GM21381 (cell line): ENCODE results near the gene DHFR.
"Not testable (repeated sequence)": the region's sequence is repeated elsewhere in the genome, so short reads cannot be mapped to it uniquely, and the experiment has no call there.

ENCODE experiments used
- ATAC-seq: cut with Tn5 transposase; IDR thresholded peaks from one replicate; pipeline ENCODE4 v1.9.1; 2021; ENCODE audit warnings: mild to moderate bottlenecking, moderate library complexity; ENCODE audit not compliant: unreplicated experiment

Gene DHFR

DNA sequence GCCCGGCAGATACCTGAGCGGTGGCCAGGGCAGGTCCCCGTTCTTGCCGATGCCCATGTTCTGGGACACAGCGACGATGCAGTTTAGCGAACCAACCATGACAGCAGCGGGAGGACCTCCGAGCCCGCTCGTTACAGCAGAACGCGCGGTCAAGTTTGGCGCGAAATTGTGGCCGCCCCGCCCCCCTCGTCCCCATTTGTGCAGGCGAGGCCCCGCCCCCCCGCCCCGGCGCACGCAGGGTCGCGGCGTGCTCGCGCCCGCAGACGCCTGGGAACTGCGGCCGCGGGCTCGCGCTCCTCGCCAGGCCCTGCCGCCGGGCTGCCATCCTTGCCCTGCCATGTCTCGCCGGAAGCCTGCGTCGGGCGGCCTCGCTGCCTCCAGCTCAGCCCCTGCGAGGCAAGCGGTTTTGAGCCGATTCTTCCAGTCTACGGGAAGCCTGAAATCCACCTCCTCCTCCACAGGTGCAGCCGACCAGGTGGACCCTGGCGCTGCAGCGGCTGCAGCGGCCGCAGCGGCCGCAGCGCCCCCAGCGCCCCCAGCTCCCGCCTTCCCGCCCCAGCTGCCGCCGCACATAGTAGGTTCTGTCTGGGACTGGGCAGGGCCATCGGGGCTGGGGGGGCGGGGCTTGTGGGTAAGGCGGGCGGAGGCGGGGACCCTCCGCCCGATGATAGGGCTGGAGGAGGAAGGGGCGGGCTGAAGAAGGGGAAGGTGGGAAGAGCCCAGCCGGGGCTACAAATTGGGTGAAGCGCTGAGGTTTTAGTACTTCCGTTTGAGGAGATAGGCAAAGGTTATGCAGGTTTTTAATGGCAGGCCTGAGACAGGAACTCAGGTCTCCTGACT is at the start of gene DHFR, which contains the start of gene MSH3:
Gene DHFR, minus strand, starts transcription at position 593 of the 840 bp plus-strand sequence. Its CDS starts 494 bp downstream, at position 99.
Gene MSH3, plus strand, starts transcription at position 262 of the 840 bp plus-strand sequence. Its CDS starts 76 bp downstream, at position 338.
- peak; percentile 38 for ATAC-seq

GRCh38 chr5:80704221-80704620 is 49.4 kb upstream of the DHFR start:
- no peak for ATAC-seq

GRCh38 chr5:80703747-80704146 is 49.0 kb upstream of the DHFR start:
- ATAC-seq: no peak

- no peak for ATAC-seq
Measured at GRCh38 chr5:80703291-80703690, 48.5 kb upstream of the DHFR start.

- no peak for ATAC-seq
Measured at GRCh38 chr5:80701597-80701996, 46.8 kb upstream of the DHFR start.

DNA sequence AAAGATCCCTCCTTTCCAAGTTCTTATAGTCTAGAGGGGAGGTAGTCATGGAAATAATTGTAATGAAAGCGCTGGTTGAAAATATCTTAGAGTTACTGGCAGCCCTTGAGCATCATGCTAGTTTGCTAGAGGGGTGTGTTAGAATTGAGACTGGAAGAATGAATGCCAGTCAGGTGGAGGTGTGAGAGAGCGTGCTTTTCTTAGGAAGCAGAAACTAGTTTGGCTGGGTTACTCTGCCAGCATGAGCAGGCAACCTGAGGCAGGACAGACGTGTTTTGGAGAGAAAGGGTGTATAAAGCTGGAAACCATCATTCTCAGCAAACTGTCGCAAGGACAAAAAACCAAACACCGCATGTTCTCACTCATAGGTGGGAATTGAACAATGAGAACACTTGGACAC is 43.6 kb upstream of the DHFR start:
- no peak for ATAC-seq

DNA sequence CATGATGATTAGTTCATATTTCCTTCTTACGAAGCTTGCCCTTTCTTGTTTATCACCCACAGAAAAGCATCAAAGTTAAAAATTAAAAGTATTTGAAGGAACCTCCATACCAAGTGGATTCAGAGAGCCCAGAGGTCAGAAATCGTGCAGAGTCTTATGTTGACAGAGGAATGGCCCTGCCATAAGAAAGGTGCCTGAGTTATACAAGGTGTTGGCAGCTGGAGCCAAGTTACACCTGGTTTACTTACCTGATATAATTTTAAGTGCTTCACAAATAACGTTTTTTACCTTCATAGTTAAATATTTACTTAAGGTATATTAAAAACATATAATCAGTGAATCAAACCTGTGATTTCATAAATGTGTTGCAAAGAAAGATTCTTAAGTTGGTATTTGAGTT is 42.3 kb upstream of the DHFR start:
- ATAC-seq: no peak

GRCh38 chr5:80696450-80696849 is 41.7 kb upstream of the DHFR start:
- ATAC-seq: no peak

GRCh38 chr5:80695666-80696065 is 40.9 kb upstream of the DHFR start:
- ATAC-seq: no peak

GRCh38 chr5:80689627-80690026 is 34.8 kb upstream of the DHFR start:
- no peak for ATAC-seq

- ATAC-seq: no peak
Measured at GRCh38 chr5:80688648-80689420, 34.1 kb upstream of the DHFR start.

DNA sequence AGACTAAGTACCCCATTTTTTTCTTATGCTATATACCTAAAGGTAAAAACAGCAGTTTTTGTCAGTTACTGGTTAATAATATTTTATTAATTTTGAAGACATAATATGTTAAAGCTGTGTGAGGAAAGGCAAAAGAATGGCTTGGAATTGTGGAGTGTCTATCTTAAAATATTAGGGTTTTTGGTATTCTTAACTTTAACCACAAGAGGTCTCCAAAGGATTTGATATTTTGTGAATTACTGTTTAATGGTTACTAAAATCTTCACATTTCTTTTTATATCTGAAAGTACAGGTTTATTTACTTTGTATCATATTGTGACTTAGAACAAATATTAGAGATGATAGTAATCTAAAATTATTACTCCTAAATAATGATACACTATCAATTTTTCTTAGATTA is 32.0 kb upstream of the DHFR start:
- ATAC-seq: no peak

GRCh38 chr5:80676706-80677105 is 21.9 kb upstream of the DHFR start:
- ATAC-seq: no peak

- no peak for ATAC-seq
Measured at GRCh38 chr5:80672140-80672736, 17.5 kb upstream of the DHFR start.

- ATAC-seq: no peak
Measured at GRCh38 chr5:80668016-80668969, 13.5 kb upstream of the DHFR start.

DNA sequence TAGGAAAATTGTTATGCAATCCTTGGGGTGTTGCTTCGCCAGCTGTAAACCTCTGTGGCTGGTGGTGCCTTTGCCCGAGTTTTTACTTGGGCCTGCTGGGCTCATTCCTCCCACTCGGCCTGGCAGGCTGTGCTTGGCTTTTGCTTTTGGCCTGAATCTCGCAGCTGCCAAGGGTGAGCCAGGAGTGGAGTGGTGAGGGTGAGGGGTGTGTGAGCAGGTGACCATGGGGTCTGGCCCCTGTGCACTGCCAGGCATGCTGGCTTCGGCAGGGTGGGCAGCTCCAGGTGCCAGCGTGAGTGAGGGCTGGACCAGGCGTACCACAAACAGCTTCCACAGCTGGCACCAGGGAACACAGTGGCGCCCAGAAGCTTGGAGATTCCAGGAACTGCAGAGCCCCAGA is 12.6 kb upstream of the DHFR start:
- ATAC-seq: no peak

DNA sequence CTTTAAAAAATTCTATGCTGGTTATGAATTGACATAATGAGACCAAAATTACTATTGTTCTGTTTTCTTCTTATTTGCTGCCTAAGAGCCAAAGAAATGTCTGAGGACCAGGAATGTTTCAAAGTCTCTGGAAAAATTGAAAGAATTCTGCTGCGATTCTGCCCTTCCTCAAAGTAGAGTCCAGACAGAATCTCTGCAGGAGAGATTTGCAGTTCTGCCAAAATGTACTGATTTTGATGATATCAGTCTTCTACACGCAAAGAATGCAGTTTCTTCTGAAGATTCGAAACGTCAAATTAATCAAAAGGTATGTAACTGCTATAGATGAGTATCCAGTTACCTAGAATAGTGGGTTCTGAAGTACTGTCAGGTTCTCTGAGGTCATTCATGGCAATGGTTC is 10.3 kb upstream of the DHFR start:
- no peak for ATAC-seq

GRCh38 chr5:80662108-80662507 is 7.3 kb upstream of the DHFR start:
- ATAC-seq: no peak

DNA sequence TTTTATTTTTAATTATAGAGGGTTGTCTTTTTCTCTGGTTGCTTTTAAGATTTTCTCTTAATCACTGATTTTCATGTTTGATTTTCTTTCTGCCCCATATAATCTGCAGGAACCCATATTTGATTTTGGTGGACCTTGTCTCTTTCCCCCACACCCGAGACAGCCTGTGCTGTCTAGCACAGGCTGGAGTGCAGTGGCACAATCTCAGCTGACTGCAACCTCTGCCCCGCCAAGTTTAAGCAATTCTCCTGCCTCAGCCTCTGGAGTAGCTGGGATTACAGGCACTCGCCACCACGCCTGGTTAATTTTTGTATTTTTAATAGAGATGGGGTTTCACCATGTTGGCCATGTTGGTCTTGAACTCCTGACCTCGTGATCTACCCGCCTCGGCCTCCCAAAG is 5.9 kb upstream of the DHFR start:
- ATAC-seq: not testable (repeated sequence)

- no peak for ATAC-seq
Measured at GRCh38 chr5:80659106-80659505, 4.3 kb upstream of the DHFR start.
